Gastrocnemius medialis (tissue), 4 donors: ENCODE measurements around the gene NAV3. TPM values are rescaled to one million over a fixed set of nuclear protein-coding genes. Genes with fewer than 3 reads are reported as not detected.

Source experiments
- ATAC-seq, 2 donors: fragments of 150-250 bp; one replicate each; pipeline ENCODE4 v1.9.1; 2016
- DNase-seq, 2 donors: peaks; one replicate each; pipeline ENCODE4 v3.0.0-alpha.2; 2019
- H3K27ac ChIP-seq, 4 donors: fragments of 200-600 bp; sonication (generic); 1 replicate in 1 of 4; 2 replicates in 3 of 4; pipeline ENCODE4 v1.5.1; 2016 to 2018; ENCODE audit warnings: mild to moderate bottlenecking in 2 of 4, moderate library complexity in 1 of 4
- H3K27me3 ChIP-seq, 3 donors: fragments of 200-600 bp; sonication (generic) in 2 of 3; 1 replicate in 1 of 3; 2 replicates in 2 of 3; pipeline versions ENCODE4 v1.5.1 to v1.6.0; 2016 to 2019; ENCODE audit warnings: mild to moderate bottlenecking in 1 of 3, moderate library complexity in 1 of 3
- H3K36me3 ChIP-seq, 2 donors: fragments of 200-600 bp; sonication (generic) in 1 of 2; one replicate each; pipeline ENCODE4 v1.5.1; 2017 to 2018
- H3K4me1 ChIP-seq, 2 donors: fragments of 200-600 bp; sonication (generic) in 1 of 2; one replicate each; pipeline ENCODE4 v1.5.1; 2016 to 2017; ENCODE audit warnings: mild to moderate bottlenecking in 2 of 2
- H3K4me3 ChIP-seq, 4 donors: fragments of 200-600 bp; sonication (generic) in 3 of 4; 1 replicate in 1 of 4; 2 replicates in 3 of 4; pipeline ENCODE4 v1.5.1; 2016 to 2019; ENCODE audit warnings: mild to moderate bottlenecking in 2 of 4
- H3K9me3 ChIP-seq, 3 donors: fragments of 200-600 bp; sonication (generic) in 2 of 3; 1 replicate in 1 of 3; 2 replicates in 2 of 3; pipeline ENCODE4 v1.5.1; 2016 to 2019
- POLR2A ChIP-seq, 2 donors: fragments of 450-650 bp; IDR thresholded peaks; one replicate each; pipeline ENCODE4 v1.6.1; 2017; ENCODE audit warnings: antibody characterized with exemption in 2 of 2, mild to moderate bottlenecking in 2 of 2, moderate library complexity in 2 of 2
- in situ Hi-C, 4 donors: fragments of 200-750 bp; cut with MboI; loops; one replicate each; pipeline versions ENCODE4 v1.15.0 to v1.8.0; 2017; ENCODE audit warnings: low sequenced_read_pairs in 4 of 4
- intact Hi-C: fragments of 100-400 bp; cut with DNase I; formaldehyde crosslinking; loops from one replicate; pipeline ENCODE4 v1.15.1; 2023; ENCODE audit warnings: low total_unique reads
- total RNA-seq, 4 donors: library from RNA; depleted of rRNA; stranded (reverse); fragments of >200 nt; gene quantifications; one replicate each; pipeline versions ENCODE4 v1.1.0 to v1.2.3, GENCODE V29; 2016
- TF ChIP-seq, protein P1 (sequence below), 5 experiments: fragments of 450-650 bp in 3 of 5; fragments of 200-600 bp in 2 of 5; sonication (generic) in 2 of 5; IDR thresholded peaks in 4 of 5; conservative IDR thresholded peaks in 1 of 5; 1 replicate in 4 of 5; 2 replicates in 1 of 5; pipeline ENCODE4 v1.5.1; 2016 to 2019; ENCODE audit warnings: antibody characterized with exemption in 5 of 5, mild to moderate bottlenecking in 3 of 5, moderate library complexity in 3 of 5

NAV3 gene
- total RNA-seq, 4 donors from 2014 or later, result 0.87 to 2.5 (median 2.0) TPM

DNA sequence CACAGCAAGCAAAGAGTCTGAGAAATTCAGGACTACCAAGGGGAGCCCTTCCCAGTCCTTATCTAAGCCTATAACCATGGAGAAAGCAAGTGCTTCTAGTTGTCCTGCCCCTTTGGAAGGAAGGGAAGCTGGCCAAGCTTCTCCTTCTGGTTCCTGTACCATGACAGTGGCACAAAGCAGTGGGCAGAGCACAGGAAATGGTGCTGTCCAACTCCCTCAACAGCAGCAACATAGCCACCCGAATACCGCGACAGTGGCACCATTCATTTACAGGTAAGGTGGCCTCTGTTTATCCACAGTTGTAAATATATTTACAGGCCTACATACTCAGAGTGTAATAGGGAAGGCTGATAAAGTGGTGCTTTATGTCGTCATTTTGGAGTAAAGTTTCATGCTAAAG is 176.5 kb downstream of the NAV3 start:
- intact Hi-C loops (no loop called here), in situ Hi-C loops (no loop called here)
- no peaks in the 10 kb centered on the region for H3K4me1 ChIP-seq
- no peak for DNase-seq
- no peaks in the 10 kb centered on the region for H3K27me3 ChIP-seq
- no peak overlapping the region for H3K4me3 ChIP-seq
- no peak overlapping the region for H3K27ac ChIP-seq
- H3K36me3 ChIP-seq, result no peaks in the 10 kb centered on the region
- TF ChIP-seq, protein P1, sequence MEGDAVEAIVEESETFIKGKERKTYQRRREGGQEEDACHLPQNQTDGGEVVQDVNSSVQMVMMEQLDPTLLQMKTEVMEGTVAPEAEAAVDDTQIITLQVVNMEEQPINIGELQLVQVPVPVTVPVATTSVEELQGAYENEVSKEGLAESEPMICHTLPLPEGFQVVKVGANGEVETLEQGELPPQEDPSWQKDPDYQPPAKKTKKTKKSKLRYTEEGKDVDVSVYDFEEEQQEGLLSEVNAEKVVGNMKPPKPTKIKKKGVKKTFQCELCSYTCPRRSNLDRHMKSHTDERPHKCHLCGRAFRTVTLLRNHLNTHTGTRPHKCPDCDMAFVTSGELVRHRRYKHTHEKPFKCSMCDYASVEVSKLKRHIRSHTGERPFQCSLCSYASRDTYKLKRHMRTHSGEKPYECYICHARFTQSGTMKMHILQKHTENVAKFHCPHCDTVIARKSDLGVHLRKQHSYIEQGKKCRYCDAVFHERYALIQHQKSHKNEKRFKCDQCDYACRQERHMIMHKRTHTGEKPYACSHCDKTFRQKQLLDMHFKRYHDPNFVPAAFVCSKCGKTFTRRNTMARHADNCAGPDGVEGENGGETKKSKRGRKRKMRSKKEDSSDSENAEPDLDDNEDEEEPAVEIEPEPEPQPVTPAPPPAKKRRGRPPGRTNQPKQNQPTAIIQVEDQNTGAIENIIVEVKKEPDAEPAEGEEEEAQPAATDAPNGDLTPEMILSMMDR (IDR thresholded peaks at IDR 0.05 in 4 of 5, conservative IDR thresholded peaks at IDR 0.05 in 1 of 5), result no peak
- TF ChIP-seq POLR2A (IDR thresholded peaks at IDR 0.05), result no peak
- no peaks in the 10 kb centered on the region for H3K9me3 ChIP-seq
- no peak for ATAC-seq

DNA sequence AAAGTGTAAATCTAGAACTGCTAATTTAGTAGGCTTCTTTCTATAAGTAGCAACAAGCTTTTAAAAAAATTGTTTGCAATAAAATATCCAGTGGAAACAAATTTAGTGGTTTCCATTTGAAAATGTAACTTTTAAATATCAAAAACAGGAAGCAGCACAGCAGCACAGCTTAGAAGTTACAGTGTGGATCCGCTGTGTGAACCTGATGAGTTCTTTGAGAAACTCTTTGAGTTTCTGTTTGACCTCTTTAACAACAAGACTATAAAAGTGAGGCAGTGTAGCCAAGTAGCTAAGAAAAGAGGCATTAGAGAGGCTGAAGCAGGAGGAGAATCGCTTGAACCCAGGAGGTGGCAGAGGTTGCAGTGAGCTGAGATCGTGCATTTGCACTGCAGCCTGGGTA is 178.3 kb downstream of the NAV3 start:
- in situ Hi-C loops, result no loop called here
- no peak for ATAC-seq
- H3K27me3 ChIP-seq, result no peaks in the 10 kb centered on the region
- no peak overlapping the region for H3K27ac ChIP-seq
- no peak for DNase-seq
- no peaks in the 10 kb centered on the region for H3K36me3 ChIP-seq
- TF ChIP-seq POLR2A (IDR thresholded peaks at IDR 0.05), result no peak
- TF ChIP-seq, protein P1 (IDR thresholded peaks at IDR 0.05 in 4 of 5, conservative IDR thresholded peaks at IDR 0.05 in 1 of 5), result no peak
- H3K4me3 ChIP-seq, result no peak overlapping the region
- no peaks in the 10 kb centered on the region for H3K9me3 ChIP-seq
- H3K4me1 ChIP-seq, result no peaks in the 10 kb centered on the region
- intact Hi-C loops, result no loop called here

DNA sequence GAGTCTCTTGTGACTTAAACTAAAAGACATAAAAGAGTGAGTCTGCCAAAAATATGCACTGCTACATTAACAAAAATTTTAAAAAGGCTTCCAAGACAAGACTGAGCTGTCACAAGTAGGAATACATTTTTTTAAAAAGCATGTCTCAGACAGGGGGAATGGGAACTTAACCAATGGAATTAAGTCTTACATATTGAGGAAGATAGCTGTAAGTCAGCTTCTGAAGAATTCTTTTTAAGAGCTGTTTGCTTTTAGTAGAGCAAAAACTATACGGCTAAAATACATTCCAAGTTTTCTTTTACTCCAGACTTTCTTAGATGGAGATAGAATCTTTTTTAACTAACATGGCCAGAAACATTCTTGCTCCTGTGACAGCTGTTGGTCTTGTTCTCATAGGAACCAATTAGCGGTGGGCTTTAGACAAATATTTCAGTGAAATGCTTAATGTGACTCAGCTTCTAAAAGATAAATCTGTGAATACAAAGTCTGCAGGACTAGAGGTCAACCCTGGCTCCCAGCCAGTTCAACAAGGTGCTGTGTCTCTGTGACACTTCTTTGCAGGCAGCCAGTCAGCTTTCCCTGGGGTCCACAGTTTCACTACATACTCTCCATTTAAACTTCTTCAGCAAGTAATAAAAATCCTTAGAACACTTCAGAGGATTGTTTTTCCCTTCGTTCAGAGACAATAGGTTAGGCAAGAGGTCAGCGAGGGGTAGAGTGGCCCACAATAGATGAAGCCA is 187.6 kb downstream of the NAV3 start:
- DNase-seq (no peak), ATAC-seq (no peak)
- H3K27me3 ChIP-seq, result no peaks in the 10 kb centered on the region
- H3K36me3 ChIP-seq, result no peaks in the 10 kb centered on the region
- in situ Hi-C loops (no loop called here), intact Hi-C loops (no loop called here)
- TF ChIP-seq, protein P1 (IDR thresholded peaks at IDR 0.05 in 4 of 5, conservative IDR thresholded peaks at IDR 0.05 in 1 of 5), result no peak
- no peak overlapping the region for H3K27ac ChIP-seq
- no peaks in the 10 kb centered on the region for H3K9me3 ChIP-seq
- H3K4me3 ChIP-seq, result no peak overlapping the region
- H3K4me1 ChIP-seq, result no peaks in the 10 kb centered on the region

DNA sequence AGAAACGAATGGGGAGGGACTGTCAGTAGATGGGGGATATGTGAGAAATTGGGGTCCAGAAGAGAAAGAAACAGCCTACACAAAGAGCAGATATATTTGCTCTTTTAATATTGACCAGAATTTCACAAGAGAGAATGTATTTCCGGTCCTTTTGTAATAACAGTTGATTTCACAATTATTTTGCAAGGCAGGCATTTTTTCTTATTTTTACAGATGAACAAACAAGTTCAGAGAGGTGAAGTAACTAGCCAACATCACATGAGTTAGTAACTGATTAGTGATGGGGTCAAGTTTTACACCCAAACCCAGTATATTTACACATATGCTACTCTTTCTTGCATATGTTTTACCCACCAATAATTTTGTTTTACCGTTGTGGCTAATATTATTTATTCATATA is 188.2 kb downstream of the NAV3 start:
- no peak for TF ChIP-seq POLR2A (IDR thresholded peaks at IDR 0.05)
- TF ChIP-seq, protein P1 (IDR thresholded peaks at IDR 0.05 in 4 of 5, conservative IDR thresholded peaks at IDR 0.05 in 1 of 5), result no peak
- in situ Hi-C loops (no loop called here), intact Hi-C loops (no loop called here)
- no peaks in the 10 kb centered on the region for H3K9me3 ChIP-seq
- H3K27ac ChIP-seq, result no peak overlapping the region
- H3K36me3 ChIP-seq, result no peaks in the 10 kb centered on the region
- no peak overlapping the region for H3K4me3 ChIP-seq
- no peak for DNase-seq
- no peaks in the 10 kb centered on the region for H3K4me1 ChIP-seq
- no peaks in the 10 kb centered on the region for H3K27me3 ChIP-seq
- ATAC-seq, result no peak

DNA sequence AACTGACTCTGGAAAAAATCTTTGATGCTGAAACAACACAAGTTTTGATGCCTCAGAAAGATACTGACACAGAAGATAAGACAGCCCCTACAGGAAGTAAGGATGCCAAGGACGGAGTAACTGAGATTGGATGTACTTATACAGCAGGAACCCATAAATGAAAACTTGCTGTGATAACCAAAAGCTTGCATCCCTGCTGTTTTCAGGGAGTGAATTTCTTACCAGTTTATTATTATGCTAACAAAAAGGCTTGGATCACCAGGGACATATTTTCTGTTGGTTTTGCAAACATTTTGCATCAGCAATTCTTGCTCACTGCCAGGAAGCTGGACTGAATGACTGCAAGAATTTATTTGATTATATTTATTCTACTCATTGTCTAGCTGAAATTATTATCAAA is 197.7 kb downstream of the NAV3 start:
- intact Hi-C loops, result no loop called here
- Histone ChIP-seq H3K27me3 (no peaks in the 10 kb centered on the region), H3K4me1 (no peaks in the 10 kb centered on the region), H3K4me3 (no peak overlapping the region), H3K36me3 (no peaks in the 10 kb centered on the region), H3K9me3 (no peaks in the 10 kb centered on the region), H3K27ac (no peak overlapping the region)
- in situ Hi-C loops, result no loop called here
- ATAC-seq (no peak), DNase-seq (no peak)
- no peak for TF ChIP-seq POLR2A (IDR thresholded peaks at IDR 0.05)
- TF ChIP-seq, protein P1 (IDR thresholded peaks at IDR 0.05 in 4 of 5, conservative IDR thresholded peaks at IDR 0.05 in 1 of 5), result no peak
